D721Med (cell line): ENCODE data around the gene FGF11.

Source experiments
- DNase-seq: peaks from one replicate; pipeline ENCODE4 v3.0.0; 2011; ENCODE audit warnings: low spot score; ENCODE audit not compliant: insufficient read length
- FAIRE-seq: peaks from 2 replicates; lab custom pipeline; 2011; peaks lifted over from hg19 to GRCh38; lab: Jason Lieb, UNC
- TF ChIP-seq, protein P1 (sequence below): IDR thresholded peaks from 2 replicates; pipeline ENCODE4 v1.5.1; 2012; ENCODE audit warnings: mild to moderate bottlenecking, control low read depth; ENCODE audit not compliant: insufficient read depth; ENCODE audit errors: missing control alignments

The FGF11 gene

DNA sequence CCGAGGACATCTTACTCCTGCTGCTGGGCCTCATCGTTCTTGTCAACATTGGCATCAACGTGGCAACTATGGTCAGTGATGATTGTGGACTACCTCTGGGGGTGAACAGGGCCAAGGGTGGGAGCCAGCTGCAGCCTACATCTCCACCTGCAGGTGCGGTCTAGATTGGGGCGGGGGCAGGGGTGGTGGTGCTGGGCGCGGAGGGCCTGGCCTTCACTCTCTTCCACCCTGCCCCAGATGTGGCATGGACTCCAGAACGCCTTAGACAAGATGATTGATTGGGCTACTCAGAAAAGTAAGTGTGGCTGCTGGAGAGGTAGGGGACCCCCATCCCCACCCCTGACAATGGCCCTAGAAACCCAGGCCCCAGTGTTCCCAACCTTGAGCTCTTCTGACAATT is 13.6 kb upstream of the FGF11 start:
- DNase-seq (no peak), FAIRE-seq (no peak)
- TF ChIP-seq, protein P1, sequence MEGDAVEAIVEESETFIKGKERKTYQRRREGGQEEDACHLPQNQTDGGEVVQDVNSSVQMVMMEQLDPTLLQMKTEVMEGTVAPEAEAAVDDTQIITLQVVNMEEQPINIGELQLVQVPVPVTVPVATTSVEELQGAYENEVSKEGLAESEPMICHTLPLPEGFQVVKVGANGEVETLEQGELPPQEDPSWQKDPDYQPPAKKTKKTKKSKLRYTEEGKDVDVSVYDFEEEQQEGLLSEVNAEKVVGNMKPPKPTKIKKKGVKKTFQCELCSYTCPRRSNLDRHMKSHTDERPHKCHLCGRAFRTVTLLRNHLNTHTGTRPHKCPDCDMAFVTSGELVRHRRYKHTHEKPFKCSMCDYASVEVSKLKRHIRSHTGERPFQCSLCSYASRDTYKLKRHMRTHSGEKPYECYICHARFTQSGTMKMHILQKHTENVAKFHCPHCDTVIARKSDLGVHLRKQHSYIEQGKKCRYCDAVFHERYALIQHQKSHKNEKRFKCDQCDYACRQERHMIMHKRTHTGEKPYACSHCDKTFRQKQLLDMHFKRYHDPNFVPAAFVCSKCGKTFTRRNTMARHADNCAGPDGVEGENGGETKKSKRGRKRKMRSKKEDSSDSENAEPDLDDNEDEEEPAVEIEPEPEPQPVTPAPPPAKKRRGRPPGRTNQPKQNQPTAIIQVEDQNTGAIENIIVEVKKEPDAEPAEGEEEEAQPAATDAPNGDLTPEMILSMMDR = no peak

DNA sequence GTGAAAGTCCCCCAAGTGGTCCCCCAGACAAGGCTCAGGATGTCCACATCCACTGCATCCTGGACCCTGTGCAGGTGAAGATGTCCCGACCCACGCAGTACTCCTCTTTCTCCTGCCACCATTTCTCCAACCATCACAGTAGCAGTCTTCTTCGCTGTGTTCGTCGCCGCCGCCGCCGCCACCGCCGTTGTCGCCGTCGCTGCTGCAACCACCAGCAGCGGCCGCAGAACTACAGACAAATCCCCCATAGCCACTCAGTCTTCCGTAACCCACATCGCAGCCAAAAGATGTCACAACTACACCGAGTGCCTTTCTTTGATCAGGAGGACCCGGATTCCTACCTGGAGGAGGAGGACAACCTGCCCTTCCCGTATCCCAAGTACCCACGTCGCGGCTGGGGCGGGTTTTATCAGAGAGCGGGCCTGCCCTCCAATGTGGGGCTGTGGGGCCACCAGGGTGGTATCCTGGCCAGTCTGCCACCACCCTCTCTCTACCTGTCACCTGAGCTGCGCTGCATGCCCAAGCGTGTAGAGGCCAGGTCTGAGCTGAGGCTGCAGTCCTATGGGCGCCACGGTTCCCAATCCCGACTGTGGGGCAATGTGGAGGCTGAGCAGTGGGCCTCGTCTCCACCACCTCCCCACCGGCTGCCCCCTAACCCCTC is 13.0 kb upstream of the FGF11 start:
- FAIRE-seq = no peak
- DNase-seq = no peak
- TF ChIP-seq, protein P1 = no peak

DNA sequence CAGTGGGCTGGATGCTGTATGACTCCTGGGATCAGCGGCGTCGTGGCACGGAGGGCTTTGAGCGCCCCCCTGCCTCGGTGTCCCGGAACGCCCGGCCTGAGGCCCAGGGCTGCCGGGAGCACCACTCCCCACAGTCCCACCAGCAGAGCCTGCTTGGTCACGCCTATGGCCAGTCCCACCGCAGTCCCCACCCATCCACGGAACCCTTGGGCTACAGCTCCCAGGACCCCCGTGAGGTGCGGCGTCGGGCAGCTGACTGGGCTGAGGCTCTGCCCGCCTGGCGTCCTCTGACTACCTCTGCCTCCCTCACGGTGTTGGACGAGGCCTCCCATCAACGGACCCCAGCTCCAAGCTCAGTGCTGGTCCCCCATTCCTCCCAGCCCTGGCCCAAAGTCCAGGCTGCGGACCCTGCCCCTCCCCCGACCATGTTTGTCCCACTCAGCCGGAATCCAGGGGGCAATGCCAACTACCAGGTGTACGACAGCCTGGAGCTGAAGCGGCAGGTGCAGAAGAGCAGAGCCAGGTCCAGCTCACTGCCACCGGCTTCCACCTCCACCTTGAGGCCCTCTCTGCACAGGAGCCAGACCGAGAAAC is 12.3 kb upstream of the FGF11 start:
- TF ChIP-seq, protein P1 = no peak
- DNase-seq (no peak), FAIRE-seq (no peak)

DNA sequence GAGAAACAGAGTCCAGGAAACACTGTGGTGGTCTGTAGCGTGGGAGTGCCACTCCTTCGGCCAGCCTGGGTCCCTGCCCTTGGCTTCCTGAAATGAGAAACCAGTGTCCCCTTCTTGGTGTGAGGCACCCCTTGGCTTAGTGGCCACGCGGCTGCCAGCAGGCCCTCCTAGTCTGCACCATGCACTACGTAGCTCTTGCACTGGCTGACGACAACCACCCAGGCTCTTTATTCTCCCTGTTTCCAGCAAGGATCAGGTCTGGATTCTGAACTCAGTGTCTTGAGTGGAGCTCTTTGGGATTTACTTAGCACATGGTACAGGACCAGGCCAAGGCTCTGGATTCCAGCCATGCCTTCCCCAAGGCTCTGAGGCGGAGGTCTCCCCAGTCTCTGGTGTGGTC is 11.8 kb upstream of the FGF11 start:
- DNase-seq (no peak), FAIRE-seq (no peak)
- TF ChIP-seq, protein P1 = no peak

DNA sequence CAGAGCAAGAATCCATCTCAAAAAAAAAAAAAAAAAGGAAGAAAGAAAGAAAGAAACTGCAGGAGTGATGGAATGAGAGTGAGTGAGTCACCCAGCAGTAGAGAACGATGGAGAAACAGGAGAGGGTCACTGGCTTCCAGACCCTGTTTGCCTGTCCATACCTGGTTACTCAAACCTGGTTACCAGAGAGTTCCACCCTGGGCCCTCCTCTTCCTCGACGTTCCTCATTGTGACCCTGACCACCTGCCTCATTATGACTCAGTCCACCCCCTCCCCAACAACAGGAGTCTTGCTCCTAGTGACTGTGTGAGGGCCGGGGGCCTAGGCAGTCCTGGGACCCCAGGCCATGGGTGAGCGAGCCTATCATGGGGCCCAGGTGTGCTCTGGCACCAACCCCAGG is 10.8 kb upstream of the FGF11 start, which contains the start of gene SPEM3:
TSS of gene SPEM3 (plus strand) at position 301 of the 400 bp plus-strand sequence. CDS start at position 347, 46 bp downstream.
- FAIRE-seq (no peak), DNase-seq (no peak)
- TF ChIP-seq, protein P1 = no peak

DNA sequence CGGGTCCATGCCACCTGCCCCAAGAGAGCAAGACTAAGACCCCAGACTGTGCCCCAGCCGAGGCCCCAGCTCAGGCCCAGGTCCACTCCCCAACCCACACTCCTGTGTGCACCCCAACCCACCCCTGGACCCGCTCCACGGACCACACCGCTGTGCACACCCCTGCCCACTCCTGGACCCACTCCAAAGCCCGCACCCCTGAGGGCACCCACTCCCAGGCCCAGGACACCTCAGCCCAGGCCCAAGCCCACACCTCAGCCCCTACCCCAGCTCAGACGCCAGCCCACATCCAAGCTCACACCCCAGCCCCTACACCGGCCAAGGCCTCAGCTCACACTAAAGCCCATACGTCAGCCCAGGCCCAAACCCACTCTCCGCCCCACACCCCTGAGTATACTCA is 9.6 kb upstream of the FGF11 start:
- TF ChIP-seq, protein P1 = no peak
- no peak for FAIRE-seq
- no peak for DNase-seq

DNA sequence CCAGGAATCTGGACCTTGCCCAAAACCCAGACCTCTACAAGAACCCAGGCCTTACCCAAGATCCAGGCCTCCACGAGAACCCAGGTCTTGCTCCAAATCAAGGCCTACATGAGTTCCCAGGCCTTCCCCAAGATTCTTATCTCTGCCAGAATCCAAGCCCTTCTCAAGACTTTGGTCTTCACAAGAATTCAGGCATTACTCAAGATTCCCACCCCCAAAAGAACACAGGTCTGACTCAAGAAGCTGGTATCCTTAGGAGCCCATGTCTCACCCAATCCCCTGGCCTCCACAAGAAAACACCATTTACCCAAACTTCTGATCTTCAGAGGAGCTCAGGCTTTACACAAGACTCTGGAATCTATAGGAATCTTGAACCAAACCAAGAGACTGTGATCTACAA is 8.1 kb upstream of the FGF11 start:
- DNase-seq = no peak
- FAIRE-seq = no peak
- TF ChIP-seq, protein P1 = no peak
